GDM1 (cell line): ENCODE data around the gene E2F1.

Experiments used
- DNase-seq: peaks from one replicate; lab custom pipeline; 2025; lab: John Stamatoyannopoulos, UW

The E2F1 gene

GRCh38 chr20:33671573-33672288, 14.5 kb downstream of the E2F1 start:
- no peak for DNase-seq

- DNase-seq, result no peak
Observed at GRCh38 chr20:33670715-33671499, 15.3 kb downstream of the E2F1 start.

- no peak for DNase-seq
Observed at GRCh38 chr20:33669873-33670640, 16.1 kb downstream of the E2F1 start.

GRCh38 chr20:33669224-33669623, 17.0 kb downstream of the E2F1 start:
- DNase-seq, result no peak

GRCh38 chr20:33668466-33669155, 17.6 kb downstream of the E2F1 start:
- DNase-seq, result no peak

GRCh38 chr20:33667676-33668465, 18.3 kb downstream of the E2F1 start:
- peak; percentile 77 for DNase-seq

- no peak for DNase-seq
Observed at GRCh38 chr20:33667245-33667675, 18.9 kb downstream of the E2F1 start.

GRCh38 chr20:33666293-33667244, 19.6 kb downstream of the E2F1 start, which contains the start of gene ACTL10:
ACTL10 (plus strand) TSS chr20:33666943; CDS start chr20:33667498, 555 bp downstream.
- DNase-seq, result peak; percentile 86

- DNase-seq, result no peak
Observed at GRCh38 chr20:33664762-33665144, 21.4 kb downstream of the E2F1 start.

- no peak for DNase-seq
Observed at GRCh38 chr20:33664085-33664761, 22.0 kb downstream of the E2F1 start.

- peak; percentile 54 for DNase-seq
Observed at GRCh38 chr20:33663161-33664084, 22.8 kb downstream of the E2F1 start.

- no peak for DNase-seq
Observed at GRCh38 chr20:33662172-33662571, 24.0 kb downstream of the E2F1 start, which contains the start of gene C20orf144. C20orf144 (plus strand) TSS chr20:33662327; CDS start chr20:33662346, 19 bp downstream.

- no peak for DNase-seq
Observed at GRCh38 chr20:33660685-33661058, 25.5 kb downstream of the E2F1 start.

- DNase-seq, result no peak
Observed at GRCh38 chr20:33660035-33660684, 26.0 kb downstream of the E2F1 start.

- no peak for DNase-seq
Observed at GRCh38 chr20:33659341-33660034, 26.7 kb downstream of the E2F1 start.

- DNase-seq, result no peak
Observed at GRCh38 chr20:33658929-33659328, 27.3 kb downstream of the E2F1 start.

GRCh38 chr20:33658510-33658909, 27.7 kb downstream of the E2F1 start:
- DNase-seq, result no peak
